PC-3 (cell line): ENCODE results near the gene CACNA1I.

Experiments
- CTCF ChIP-seq: fragments of 300-600 bp; sonication (generic); conservative IDR thresholded peaks from 2 replicates; pipeline ENCODE4 v1.5.1; 2017; ENCODE audit warnings: antibody characterized with exemption, low read depth, mild to moderate bottlenecking, low read length
- EZH2 ChIP-seq: fragments of 300-600 bp; sonication (generic); IDR thresholded peaks from one replicate; pipeline ENCODE4 v1.6.1; 2017; ENCODE audit warnings: antibody characterized with exemption, mild to moderate bottlenecking, low read length; ENCODE audit not compliant: unreplicated experiment

- no peak for TF ChIP-seq EZH2
- no peak for TF ChIP-seq CTCF
These were observed 94.7 kb downstream of the CACNA1I start for GRCh38 chr22:39665229-39665628.
